ENCODE data around the gene CA10.

- TF ChIP-seq SUZ12 (IDR thresholded peaks at IDR 0.05; ENCODE audit: extremely low read depth, insufficient read depth, insufficient read length): no peak
- no peak for TF ChIP-seq ZNF274 (IDR thresholded peaks at IDR 0.05; ENCODE audit: low read depth, low read length)
Observed at GRCh38 chr17:51833045-51833444, 325.5 kb downstream of the CA10 start.
